Activated T-cell treated with anti-CD3 and anti-CD28 coated beads for 48 hours (primary cell): ENCODE results near the gene PTPN9.
"Not testable (repeated sequence)": the region's sequence is repeated elsewhere in the genome, so short reads cannot be mapped to it uniquely, and the experiment has no call there.

Source experiments
- DNase-seq: peaks from one replicate; pipeline ENCODE4 v3.0.0-alpha.2; 2020; ENCODE audit warnings: low read depth

PTPN9 gene

DNA sequence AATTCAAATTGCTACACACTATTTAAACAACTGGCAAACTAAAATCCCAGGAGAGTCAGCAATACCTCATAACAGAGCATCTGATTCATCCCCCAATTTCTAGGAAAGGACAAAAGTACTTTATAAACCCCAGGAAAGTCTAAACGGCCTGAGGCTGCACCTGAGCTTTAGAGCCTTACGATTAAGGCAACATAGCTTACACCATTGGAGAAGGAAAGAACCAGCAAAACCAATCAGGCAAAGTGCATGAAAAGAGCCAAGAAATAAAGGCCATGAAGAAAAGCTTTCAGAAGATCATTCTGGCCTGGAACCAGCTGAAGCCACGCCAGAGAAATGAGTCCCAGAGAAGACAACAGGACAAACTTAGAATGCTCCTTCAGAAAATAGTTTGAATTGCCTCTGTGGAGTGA, 48.1 kb downstream of the PTPN9 start:
- no peak for DNase-seq

DNA sequence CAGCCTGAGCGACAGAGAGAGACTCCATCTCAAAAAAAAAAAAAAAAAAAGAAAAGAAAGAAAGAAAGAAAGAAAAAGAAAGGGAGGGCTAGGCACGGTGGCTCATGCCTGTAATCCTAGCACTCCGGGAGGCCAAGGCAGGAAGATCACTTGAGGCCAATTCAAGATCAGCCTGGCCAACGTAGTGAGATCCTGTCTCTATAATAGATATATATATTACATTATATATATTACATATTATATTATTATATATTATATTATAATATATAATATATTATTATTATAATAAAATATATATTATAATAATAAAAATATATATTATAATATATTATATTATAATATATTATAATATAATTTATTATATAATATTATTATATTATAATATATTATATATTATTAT, 48.9 kb downstream of the PTPN9 start:
- DNase-seq, result no peak

DNA sequence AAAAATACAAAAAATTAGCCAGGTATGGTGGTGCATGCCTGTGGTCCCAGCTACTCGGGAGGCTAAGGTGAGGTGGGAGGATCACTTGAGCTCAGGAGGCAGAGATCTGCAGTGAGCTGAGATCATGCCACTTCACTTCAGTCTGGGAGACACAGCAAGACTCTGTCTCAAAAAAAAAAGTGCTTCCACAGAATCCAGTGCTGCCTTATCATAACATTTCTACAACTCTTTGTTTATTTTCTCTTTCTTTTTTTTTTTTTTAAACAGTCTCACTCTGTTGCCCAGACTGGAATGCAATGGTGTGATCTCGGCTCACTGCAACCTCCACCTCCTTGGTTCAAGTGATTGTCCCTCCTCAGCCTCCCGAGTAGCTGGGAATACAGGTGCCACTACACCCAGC, 53.4 kb downstream of the PTPN9 start:
- not testable (repeated sequence) for DNase-seq

DNA sequence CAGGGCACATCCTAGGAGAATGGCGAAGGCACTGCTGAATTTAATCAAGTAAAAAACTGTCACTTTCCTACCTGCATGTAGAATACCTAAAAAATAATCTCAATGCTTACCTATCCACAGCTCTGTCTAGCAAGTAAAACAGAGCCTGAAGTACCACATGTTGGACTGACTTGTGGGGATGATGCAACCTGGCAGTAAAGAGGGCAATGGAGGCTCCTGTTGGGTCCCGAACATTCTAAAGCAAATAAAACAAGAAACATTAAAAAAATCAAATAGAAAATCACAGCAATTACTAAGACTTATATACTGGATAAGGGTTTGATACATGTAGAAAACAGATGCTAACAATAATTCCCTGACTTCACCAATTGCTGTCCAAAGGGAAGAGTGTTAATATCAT, 56.1 kb downstream of the PTPN9 start:
- DNase-seq, result no peak

DNA sequence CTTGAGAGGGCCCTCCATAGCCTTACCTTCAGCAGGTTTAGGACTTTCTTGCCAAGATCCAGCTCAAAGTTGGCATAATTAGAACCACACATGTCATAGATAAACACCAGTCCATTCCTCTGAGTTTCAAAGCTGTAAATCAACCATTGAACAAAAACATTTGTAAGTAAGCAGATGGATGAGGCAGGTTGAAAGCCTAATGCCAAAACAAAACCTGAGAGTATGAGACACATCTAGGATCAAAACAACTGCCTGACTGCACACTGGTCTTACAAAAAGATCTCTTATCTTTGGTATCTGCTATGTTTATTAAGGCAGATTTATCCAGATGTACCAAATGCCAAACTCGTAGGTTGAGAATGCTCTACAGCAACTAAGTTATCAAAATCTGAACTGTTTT, 61.9 kb downstream of the PTPN9 start:
- no peak for DNase-seq

DNA sequence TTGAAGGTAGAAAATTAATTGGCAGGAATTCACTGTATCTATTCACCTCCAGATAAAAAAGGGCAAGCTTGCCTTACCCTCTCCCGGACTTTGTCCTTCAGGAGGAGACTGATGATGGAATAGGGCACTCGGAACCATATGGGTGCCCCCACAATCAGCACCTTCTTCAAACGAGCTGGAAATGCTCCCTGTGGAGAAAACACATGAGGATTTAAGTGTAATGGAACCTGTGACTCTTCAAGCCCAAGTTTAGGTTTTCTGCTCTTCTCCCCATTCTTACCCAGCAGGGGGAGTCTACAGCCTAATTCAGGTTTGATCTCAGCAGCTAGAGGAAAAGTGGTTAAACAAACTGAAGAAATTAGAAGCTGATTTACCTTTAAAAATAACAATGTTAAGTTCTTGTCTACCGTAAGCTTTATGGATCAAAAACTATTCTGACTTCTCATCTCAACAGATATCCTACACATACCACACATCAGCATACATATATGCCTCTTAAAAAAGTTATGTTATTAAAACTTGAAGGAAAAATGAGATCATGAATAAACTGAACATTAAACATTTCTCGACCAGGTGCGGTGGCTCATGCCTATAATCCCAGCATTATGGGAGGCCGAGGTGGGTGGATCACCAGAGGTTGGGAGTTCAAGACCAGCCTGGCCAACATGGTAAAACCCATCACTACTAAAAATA, 70.1 kb downstream of the PTPN9 start:
- DNase-seq, result no peak

DNA sequence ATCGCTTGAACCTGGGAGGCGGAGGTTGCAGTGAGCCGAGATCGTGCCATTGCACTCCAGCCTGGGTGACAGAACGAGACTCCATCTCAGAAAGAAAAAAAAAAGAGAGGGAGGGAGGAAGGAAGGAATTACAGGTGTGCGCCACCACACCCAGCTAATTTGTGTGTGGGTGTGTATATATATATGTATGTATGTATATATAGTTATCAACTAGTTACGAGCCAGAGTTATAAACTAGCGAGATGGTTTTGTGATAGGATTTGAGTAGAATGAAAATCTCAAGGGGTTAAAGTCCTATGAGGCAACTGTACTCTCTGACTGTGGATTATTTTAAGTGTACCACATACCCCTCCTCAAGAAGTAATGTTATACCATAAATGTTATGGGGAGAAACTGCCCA, 76.8 kb downstream of the PTPN9 start:
- no peak for DNase-seq

DNA sequence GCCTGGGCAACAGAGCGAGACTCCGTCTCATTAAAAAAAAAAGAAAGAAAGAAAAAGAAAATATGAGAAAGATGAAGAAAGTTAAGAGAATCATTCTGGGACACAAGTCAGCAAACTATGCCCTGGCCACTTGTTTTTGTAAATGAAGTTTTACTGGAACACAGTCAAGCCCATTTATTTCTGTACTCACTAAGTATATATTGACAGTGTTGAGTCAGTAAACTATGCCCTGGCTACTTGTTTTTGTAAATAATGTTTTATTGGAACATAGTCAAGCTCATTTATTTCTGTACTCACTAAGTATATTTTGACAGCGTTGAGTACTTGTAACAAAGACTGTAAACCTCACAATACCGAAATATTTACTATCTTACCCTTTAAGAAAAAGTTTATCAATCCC, 85.4 kb downstream of the PTPN9 start:
- no peak for DNase-seq

DNA sequence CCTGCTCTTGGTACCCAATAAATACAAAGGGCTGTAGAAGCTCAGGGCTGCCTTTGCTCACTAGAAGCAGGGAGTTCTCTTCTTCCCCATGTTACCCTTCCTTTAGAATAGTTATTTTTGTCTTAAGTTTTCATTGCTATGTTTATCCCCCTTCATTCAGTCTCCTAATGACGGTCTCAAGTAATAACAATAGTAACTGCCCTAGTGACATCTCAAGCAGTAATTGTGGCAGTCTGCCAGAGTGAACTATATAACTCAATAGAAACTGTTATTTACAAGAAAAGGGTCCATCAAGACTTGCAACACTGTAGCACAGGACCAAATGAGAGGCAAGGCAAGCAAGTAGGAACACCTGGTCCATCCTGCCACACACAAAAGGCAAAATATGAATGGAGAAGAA, 95.2 kb downstream of the PTPN9 start:
- no peak for DNase-seq

DNA sequence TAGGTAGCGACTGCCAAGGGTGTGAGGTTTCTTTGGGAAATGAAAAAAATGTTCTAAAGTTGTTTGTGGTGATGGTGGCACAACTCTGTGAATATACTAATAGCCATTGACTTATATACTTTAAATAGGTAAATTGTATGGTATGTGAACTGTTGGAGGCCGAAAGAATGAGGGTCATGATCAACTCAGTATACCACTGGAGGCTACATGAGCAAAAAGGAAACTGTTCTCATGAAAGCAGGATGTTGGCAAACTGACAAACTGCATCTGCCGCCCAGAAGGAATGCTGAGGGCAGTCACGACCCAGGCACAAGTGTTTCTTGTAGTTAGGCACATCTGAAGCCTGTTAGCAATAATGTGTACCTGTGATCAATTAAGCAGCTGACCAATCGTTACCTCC, 95.6 kb downstream of the PTPN9 start:
- not testable (repeated sequence) for DNase-seq

DNA sequence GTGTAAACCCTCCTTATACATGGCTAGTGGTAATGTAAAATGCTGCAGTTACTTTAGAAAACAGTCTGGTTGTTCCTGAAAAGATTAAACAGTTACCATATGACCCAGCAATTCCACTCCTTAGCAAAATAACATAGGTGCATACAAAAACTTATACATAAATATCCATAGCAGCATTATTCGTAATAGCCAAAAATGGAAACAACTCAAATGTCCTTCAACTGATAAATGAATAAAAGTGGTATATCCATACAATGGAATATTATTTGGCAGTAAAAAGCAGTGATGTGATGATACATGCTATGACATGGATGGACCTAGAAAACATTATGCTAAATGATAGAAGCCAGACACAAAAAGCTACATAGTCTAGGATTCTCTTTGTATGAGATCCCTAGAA, 96.0 kb downstream of the PTPN9 start:
- no peak for DNase-seq

DNA sequence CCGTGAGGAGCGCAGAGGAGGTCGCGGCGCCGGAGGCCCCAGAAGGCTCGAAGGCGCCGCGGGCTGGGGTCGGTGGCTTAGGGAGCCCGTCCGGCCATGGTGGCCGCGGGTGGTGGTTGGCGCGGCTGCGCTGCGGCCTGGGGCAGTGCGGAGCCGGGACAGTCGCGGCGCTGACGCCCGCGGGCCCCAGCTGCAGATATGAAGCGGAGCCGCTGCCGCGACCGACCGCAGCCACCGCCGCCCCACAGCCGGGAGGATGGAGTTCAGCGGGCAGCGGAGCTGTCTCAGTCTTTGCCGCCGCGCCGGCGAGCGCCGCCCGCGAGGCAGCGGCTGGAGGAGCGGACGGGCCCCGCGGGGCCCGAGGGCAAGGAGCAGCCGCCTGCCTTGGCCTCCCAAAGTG, 98.7 kb downstream of the PTPN9 start:
- not testable (repeated sequence) for DNase-seq

DNA sequence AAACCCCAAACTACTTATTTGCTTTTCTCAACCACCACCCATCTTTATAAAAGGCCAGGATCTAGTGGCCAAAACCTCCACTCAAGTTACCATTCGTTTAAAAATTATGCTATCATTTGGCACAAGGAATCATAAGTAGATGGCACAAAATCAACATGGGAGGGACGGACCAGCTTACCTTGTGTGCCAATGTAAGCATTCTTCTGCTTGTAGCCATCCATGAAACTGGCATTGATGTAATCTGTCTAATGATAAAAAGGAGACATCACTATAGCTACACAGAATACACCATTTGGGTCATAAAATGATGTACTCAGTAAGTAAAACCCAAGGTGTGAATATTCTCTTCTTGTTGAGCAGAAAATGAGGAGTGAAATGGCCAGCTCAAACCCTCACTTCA, 99.4 kb downstream of the PTPN9 start:
- no peak for DNase-seq

DNA sequence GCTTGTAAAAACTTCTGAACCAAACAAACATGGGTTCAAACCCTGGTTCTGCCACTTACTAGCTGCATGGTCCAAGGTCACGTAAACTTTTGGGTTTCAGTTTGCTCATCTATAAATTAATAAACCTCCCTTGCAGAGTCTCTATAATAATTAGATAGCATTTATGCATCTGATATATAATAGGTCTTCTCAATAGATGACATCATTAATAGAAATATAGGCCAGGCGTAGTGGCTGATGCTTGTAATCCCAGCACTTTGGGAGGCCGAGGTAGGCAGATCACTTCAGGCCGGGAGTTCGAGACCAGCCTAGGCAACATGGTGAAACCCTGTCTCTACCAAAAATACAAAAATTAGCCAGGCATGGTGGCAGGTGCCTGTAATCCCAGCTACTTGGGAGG, 102.0 kb downstream of the PTPN9 start:
- not testable (repeated sequence) for DNase-seq

DNA sequence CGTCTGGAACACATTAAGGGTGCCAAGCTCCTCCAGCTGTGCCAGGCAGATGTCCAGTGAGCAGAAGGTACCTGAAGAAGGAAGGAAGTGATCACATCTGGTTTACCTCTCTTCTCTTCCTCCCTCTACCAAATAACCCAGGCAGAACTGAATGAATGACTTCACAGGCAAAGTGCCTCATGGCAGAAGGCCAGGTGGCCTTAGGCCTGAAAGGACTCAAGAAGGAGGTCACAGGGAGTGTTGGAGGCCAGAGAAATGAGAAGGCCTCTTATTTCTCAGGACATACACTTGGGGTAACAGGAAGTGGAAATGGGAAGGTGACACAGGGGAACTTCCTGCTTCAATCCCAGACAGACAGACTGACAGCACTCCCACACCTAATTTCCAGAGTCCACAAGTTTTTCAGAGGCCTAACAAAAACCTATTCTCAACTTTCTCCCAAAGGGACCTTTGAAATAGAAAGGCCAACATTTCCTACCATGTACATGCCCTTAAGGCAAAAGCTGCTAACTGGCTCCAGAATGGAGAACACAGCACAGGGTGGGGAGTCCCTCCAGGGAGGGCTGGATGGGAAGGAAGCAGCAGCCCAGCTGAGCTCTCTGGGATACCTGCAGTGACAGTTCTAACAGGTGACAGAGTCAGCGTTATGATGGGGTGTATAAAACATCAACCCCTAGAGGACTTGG, 110.1 kb downstream of the PTPN9 start:
- no peak for DNase-seq

DNA sequence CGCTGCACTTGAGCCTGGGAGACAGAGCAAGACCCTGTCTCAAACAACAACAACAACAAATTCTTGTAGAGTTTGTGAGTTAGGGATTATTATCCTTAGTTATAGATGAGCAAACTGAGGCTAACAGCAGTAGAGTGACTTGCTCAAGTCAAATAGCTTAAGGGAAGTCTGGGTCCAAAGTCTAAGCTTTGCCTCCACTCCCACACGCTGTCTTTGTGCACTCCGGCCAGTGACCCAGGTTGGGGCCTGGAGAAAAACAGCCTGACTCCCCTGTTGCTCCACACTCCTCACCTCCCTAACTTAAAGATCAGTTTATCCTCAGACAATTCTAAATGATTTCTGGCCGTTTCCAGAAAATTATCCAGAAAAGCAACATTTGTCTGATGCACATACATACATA, 118.5 kb downstream of the PTPN9 start:
- DNase-seq, result no peak

DNA sequence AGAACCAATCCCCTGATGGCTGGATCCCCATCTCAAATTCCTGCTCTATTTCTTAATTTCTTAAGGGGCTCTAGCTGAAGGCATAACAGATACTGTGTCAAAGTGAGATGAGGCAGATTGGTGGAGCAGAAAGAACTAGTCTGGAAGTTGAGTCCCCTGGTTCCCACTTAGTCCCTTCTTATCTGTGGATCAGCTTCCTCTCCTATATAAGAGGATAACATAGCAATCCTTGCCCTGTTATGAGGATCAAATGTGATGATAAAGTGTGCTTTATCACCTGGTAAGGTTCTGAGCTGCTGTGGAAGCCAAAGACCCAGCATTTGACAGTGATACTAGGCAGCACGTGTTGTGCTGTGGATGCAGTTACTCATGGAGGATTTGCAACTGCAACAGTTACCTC, 119.5 kb downstream of the PTPN9 start:
- no peak for DNase-seq

DNA sequence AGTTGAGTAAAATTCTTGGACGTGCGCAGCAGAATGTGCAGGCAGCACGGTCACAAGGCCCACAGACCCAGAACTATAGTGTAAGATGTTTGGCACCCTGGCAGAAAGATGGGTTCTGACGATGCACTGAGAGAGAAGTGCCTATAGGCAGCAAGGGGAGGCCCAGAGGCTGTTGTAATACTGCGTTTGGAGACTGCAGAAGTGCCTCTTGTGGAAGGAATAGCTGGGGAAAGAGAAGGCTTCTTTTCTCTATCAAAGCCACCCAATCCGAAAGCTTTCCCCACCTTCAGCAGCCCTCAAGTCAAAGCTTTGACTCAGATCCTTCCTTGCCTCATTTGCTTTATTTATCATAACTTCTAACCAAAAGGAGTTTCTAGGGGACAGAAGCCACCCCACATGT, 122.4 kb downstream of the PTPN9 start:
- no peak for DNase-seq

DNA sequence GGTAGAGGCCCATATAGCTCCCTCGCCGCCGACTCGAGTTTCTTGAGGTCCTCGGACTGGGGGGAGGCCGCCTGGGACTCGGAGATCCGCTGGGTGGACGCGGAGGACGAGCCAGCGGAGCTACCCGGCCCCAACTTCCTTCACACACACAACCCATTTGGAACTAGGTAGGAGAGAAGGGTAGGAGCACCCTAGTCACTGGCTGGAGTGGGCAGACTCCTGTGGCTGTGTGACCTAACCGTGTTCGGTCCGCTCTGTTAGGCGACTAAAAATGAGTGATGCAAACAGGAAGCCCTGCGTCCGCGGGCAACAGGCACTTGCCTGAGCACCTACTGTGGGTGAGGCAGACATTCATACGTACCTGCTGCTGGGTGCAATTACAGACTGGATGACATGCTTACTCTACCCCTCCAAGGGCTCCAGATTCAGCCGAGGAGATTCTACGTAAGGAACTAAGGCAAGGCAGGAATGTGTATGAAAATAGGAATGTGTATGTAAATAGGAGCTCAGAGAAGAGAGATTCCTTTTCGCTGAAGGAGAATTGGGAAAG, 123.1 kb downstream of the PTPN9 start:
- DNase-seq, result peak; percentile 54

DNA sequence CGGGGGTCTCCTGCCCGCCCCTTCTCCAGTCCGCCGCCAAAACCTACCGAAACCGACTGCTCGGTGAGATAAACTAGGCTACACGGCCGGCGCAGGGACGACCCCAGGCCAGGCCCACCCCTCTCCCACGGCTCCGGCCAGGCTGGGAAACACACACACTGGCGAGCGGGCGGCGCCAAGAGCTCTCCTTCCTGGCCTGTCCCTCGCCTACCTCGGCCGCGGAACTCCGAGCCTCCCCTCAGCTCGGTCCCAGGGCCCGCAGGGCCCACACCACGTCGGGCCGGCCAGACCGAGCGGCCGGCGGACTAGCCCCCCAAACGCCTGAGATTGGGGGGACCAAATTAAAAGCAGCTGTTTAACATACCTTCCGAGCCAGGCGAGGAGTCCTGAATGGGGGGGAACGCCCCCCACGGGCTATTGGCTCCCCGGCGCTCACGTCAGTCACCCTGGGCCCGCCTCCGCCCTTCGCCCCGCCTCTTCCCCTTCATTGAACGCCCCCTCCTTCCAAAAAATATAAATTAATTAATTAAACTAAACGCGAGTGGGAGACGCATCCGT, 123.6 kb downstream of the PTPN9 start:
- DNase-seq, result peak; percentile 85

DNA sequence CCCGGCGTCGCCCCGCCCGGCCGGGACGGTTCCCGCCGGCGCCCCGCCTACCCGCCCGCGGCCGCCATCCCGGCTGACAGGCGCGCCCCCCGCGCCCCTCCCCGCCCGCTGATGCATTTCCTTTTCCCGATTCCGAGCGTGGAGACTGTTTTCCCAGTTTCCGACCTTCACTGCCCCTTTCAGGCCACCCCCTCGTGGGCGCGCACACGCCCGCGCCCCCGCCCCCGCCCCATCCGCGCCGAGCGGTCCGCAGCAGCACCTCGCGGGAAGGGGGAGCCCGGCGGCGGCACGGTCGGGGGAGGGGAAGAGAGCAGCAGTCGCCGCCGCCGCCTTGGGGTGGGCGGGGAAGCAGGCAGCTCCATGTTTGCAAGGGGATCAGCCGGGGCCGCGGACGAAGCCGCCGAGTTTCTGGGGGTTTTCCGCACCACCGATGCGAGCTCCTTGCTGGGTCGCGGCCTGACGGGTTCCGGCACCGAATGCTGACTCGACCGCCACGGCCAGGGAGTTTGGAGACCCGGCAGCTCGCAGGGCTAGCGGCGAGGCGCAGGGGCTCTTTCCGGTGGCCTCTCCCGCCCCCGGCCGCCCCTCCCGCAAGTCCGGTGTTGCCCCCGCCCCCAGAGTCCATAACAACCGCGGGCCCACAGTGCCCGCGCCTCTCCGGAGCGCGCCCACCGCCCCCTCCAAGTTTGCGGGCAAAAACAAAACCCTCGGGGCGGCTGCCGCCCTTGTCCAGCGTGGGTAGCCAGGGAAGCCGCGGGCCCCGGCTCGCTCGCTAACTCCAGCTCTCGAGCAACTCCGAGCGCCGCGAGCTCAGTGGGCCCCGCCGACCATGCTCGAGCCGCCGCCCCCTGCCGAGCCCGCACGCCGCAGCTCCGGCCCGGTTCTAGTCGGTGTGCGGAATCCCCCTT, 124.4 kb downstream of the PTPN9 start:
- peak; percentile 80 for DNase-seq
